ENCODE results near the gene CPT1B. TPM values are rescaled to one million over a fixed set of nuclear protein-coding genes. Genes with fewer than 3 reads are reported as not detected.

The CPT1B gene
- total RNA-seq, 4 donors from 2014 or later = 53.4 to 134 (median 63.7) TPM

DNA sequence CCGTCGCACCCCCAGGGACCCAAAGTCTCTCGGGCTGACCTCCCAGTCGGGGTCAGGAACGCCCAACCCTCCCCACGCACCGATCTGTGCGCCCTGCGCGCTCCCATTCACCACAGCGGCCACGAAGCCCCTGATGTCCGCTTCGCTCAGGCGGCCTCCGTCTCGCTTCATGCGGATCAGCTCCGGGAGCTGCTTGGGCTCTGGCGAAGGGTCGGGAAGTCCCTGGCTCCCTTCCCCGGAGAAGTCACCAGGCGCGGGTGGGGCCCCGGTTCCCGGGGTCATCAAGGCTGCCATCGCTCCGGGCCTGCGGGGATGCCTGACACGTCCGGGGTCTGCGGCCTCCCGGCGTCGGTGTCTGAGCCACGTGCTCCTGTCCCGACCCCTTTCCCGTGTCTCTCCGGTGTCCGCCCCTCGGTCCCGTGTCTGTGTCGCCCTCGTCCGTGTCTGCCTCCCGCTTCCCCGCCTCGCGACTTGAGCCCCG is 48.8 kb downstream of the CPT1B start:
- Histone ChIP-seq H3K9me3 (no peaks in the 10 kb centered on the region), H3K4me1 (peaks cover 18 to 25% of the 10 kb centered on the region in 2 donors), H3K27ac (peak overlapping the region; percentile 79 to 86 (median 82)), H3K4me3 (peak overlapping the region; percentile 54 to 70 (median 58)), H3K36me3 (no peaks in the 10 kb centered on the region), H3K27me3 (peaks cover 41 to 50% (median 48%) of the 10 kb centered on the region in 3 donors)
- ATAC-seq (no peak), DNase-seq (no peak)
- in situ Hi-C loops (cut with MboI; ENCODE audit: low sequenced_read_pairs in 4 of 4) (no loop called here), intact Hi-C loops (cut with DNase I; ENCODE audit: low total_unique reads) (loop anchor here (5.0 kb wide), 1 partner anchor 98 kb away; the partner anchor contains the start of gene ARSA)
- TF ChIP-seq, protein P1, sequence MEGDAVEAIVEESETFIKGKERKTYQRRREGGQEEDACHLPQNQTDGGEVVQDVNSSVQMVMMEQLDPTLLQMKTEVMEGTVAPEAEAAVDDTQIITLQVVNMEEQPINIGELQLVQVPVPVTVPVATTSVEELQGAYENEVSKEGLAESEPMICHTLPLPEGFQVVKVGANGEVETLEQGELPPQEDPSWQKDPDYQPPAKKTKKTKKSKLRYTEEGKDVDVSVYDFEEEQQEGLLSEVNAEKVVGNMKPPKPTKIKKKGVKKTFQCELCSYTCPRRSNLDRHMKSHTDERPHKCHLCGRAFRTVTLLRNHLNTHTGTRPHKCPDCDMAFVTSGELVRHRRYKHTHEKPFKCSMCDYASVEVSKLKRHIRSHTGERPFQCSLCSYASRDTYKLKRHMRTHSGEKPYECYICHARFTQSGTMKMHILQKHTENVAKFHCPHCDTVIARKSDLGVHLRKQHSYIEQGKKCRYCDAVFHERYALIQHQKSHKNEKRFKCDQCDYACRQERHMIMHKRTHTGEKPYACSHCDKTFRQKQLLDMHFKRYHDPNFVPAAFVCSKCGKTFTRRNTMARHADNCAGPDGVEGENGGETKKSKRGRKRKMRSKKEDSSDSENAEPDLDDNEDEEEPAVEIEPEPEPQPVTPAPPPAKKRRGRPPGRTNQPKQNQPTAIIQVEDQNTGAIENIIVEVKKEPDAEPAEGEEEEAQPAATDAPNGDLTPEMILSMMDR (IDR thresholded peaks at IDR 0.05 in 4 of 5, conservative IDR thresholded peaks at IDR 0.05 in 1 of 5) = no peak
- no peak for TF ChIP-seq POLR2A (IDR thresholded peaks at IDR 0.05)

DNA sequence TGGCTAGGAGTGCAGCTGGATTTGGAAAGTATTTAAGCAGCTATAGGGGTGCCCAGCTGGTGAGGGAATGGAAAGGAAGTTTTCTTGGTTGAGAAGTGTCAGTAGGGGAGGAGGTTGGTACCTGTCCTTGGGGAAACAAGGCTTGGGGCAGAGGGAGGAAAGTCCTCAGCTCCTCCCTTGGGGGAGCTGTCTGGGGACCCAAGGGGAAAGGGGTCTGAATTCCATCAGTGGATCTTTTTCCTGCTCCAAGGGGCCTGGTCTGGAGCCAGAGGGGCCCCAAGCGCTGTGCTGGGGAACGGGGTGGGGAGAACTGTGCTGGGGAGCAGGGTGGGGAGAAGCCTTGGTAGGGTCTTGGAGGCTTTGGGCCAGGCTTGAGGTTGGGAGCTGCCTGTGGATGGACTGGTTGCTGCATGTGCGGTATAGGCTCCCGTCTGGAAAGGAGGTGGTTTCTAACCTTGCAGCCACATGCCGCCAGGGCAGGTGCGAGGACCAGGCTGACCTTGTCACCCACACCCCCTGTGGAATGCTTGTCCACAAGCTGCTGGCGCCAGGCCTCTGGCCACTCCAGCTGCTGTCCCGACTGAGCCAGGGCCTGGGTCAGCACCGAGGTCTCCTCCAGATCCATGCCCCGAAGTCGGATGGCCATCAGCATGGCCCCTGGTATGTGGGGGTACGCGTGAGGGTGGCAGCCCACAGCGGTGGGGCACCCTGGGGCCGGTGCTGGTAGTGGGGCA is 49.4 kb downstream of the CPT1B start:
- Histone ChIP-seq H3K27me3 (peaks cover 35 to 49% (median 42%) of the 10 kb centered on the region in 3 donors), H3K9me3 (no peaks in the 10 kb centered on the region), H3K4me1 (peaks cover 20 to 30% of the 10 kb centered on the region in 2 donors), H3K36me3 (peaks cover 0 to under 1% of the 10 kb centered on the region in 2 donors), H3K27ac (peak overlapping the region; percentile 79 to 86 (median 82)), H3K4me3 (peak overlapping the region; percentile 54 to 70 (median 58))
- in situ Hi-C loops (cut with MboI; ENCODE audit: low sequenced_read_pairs in 4 of 4) (no loop called here), intact Hi-C loops (cut with DNase I; ENCODE audit: low total_unique reads) (loop anchor here (5.0 kb wide), 1 partner anchor 98 kb away; the partner anchor contains the start of gene ARSA)
- ATAC-seq (no peak), DNase-seq (no peak)
- TF ChIP-seq, protein P1 (IDR thresholded peaks at IDR 0.05 in 4 of 5, conservative IDR thresholded peaks at IDR 0.05 in 1 of 5) = no peak
- no peak for TF ChIP-seq POLR2A (IDR thresholded peaks at IDR 0.05)

DNA sequence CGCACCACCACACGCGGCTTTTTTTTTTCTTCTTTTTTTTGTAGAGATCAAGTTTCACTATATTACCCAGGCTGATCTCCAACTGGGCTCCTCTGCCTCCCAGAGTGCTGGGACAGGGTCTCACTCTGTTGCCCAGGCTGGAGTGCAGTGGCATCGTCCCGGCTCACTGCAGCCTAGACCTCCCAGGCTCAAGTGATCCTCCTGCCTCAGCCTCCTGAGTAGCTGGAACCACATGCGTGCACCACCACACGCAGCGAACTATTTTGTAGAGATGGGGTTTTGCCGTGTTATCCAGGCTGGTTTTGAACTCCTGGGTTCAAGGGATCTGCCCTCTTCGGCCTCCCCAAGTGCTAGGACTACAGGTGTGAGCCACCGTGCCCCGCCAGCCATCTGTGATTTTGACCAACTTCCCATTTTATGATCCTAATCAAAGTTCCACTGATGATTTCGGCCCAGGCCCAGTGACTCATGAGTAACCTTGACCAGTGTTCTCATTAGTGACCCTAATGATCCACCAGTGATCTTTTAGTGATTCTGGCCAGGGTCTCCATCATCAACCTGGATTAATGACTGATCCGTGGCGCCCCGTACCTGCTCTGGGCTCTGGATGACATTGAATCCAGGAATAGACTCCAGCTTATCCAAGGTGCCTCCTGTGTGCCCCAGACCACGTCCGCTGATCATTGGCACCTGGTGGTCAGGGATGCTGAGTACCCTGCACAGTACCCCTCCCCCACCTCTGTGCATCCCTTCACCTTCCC is 50.1 kb downstream of the CPT1B start:
- no peak for ATAC-seq
- H3K9me3 ChIP-seq = no peaks in the 10 kb centered on the region
- intact Hi-C loops (cut with DNase I; ENCODE audit: low total_unique reads) = loop anchor here (5.0 kb wide), 1 partner anchor 99 kb away; the partner anchor contains the start of gene ARSA
- in situ Hi-C loops (cut with MboI; ENCODE audit: low sequenced_read_pairs in 4 of 4) = no loop called here
- no peak overlapping the region for H3K4me3 ChIP-seq
- peaks cover 29 to 42% (median 41%) of the 10 kb centered on the region in 3 donors for H3K27me3 ChIP-seq
- peaks cover 0 to 8% of the 10 kb centered on the region in 2 donors for H3K36me3 ChIP-seq
- no peak for TF ChIP-seq POLR2A (IDR thresholded peaks at IDR 0.05)
- TF ChIP-seq, protein P1 (IDR thresholded peaks at IDR 0.05 in 4 of 5, conservative IDR thresholded peaks at IDR 0.05 in 1 of 5) = no peak
- DNase-seq = no peak
- peaks cover 20 to 30% of the 10 kb centered on the region in 2 donors for H3K4me1 ChIP-seq
- peak overlapping the region in 2 of 4 donors; percentile 8 to 79 for H3K27ac ChIP-seq

DNA sequence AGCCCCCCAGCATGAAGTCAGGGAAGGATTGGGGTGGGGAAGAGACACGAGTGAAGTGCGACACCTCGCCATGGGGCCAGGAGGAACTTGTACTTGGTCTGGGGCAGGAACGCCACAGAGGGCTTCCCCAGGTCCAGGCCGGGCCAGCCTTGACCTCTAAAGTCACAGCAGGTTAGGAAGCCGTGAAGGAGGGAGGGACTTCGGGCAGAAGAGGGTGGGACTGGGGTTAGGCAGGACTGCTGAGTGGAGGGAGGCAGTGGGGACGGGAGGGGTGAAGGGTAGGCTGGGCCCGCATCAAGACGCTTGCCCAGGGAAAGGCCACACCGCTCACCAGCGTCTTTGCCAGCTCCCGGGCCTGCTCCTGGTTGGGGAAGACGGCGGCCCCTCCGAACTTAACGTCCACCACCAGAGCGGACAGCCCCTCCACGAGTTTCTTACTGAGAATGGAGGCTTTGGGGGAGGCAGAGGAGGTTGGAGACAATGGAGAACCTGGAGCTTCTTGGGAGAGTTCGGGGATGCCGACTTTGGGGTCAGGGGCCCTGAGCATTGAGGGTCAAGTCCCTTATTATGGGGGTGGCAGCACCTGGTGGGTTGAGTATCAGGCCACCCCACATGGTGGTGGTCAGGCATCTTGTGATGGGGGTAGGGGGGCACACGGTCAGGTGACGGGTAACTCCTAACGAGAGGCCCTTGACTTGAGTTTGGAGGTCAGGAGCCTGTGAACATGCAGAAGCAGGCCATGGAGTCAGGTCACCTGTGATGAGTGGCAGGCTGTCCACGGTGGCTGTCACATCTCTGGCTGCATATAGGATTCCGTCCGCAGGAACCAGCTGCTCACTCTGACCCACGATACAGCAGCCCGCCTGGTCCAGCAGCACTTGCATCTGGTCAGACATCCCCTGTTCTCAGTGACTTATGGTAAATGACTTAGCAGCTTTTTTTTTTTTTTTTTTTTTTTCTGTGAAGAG is 51.1 kb downstream of the CPT1B start:
- Histone ChIP-seq H3K9me3 (no peaks in the 10 kb centered on the region), H3K27me3 (peaks cover 23 to 36% (median 34%) of the 10 kb centered on the region in 3 donors), H3K4me3 (peak overlapping the region; percentile 68 to 91 (median 83)), H3K27ac (peak overlapping the region; percentile 84 to 92 (median 88)), H3K4me1 (peaks cover 15 to 26% of the 10 kb centered on the region in 2 donors), H3K36me3 (peaks cover 0 to 18% of the 10 kb centered on the region in 2 donors)
- TF ChIP-seq POLR2A (IDR thresholded peaks at IDR 0.05) = no peak
- TF ChIP-seq, protein P1 (IDR thresholded peaks at IDR 0.05 in 4 of 5, conservative IDR thresholded peaks at IDR 0.05 in 1 of 5) = no peak
- DNase-seq = peak in 1 of 2 donors; percentile 45
- intact Hi-C loops (cut with DNase I; ENCODE audit: low total_unique reads) (loop anchor here (5.0 kb wide), 1 partner anchor 100 kb away; the partner anchor contains the start of gene ARSA), in situ Hi-C loops (cut with MboI; ENCODE audit: low sequenced_read_pairs in 4 of 4) (no loop called here)
- ATAC-seq = no peak
